ENCODE data around the gene NAA50.

- TF ChIP-seq CTCF (conservative IDR thresholded peaks at IDR 0.05) (no peak), ZFX (IDR thresholded peaks at IDR 0.05) (no peak)
Measured at GRCh38 chr3:113712129-113712528, 33.9 kb downstream of the NAA50 start.

Measured in C4-2B (cell line).